DMS 273 (cell line): Measurements from ENCODE around the gene TACO1.

Source experiments
- DNase-seq: peaks from one replicate; lab custom pipeline; 2025; ENCODE audit not compliant: unreplicated experiment; lab: John Stamatoyannopoulos, UW

TACO1 gene

DNA sequence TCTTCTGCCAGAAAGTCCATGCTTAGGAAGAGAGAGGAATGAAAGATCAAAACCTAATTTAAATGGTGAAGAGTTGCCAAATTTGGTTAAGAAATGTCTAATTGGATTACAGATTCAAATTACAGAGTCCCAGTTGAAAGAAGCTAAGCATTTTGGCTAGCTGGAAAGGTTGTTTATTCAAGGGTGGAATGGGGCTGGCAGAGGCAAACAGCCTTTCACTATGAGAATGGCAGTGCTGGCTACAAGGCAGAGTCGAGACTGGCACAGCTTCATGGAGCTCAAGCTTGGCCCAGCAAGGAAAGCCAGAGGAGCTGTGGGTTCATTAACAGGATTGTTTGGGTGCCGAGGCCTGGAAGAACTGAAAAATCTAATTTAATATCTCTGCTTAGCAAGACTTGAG, 35.1 kb downstream of the TACO1 start:
- DNase-seq: no peak

GRCh38 chr17:63639125-63639524, 38.4 kb downstream of the TACO1 start:
- DNase-seq: no peak

DNA sequence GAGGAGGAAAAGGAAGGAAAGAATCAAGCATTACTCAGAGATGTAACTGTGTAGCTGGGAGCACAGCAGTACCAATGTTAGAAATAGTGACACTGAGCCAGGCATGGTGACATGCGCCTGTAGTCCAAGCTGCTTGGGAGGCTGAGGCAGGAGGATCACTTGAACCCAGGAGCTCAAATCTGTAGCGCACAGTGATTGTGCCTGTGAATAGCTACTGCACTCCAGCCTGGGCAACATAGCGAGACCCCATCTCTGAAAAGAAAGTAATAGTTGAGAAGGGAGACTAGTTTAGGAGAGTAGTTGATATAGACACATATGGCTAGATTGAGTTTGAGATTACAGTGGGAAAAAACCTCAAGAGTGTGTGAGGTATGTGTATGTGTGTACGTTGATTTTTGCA, 39.3 kb downstream of the TACO1 start:
- DNase-seq: no peak

DNA sequence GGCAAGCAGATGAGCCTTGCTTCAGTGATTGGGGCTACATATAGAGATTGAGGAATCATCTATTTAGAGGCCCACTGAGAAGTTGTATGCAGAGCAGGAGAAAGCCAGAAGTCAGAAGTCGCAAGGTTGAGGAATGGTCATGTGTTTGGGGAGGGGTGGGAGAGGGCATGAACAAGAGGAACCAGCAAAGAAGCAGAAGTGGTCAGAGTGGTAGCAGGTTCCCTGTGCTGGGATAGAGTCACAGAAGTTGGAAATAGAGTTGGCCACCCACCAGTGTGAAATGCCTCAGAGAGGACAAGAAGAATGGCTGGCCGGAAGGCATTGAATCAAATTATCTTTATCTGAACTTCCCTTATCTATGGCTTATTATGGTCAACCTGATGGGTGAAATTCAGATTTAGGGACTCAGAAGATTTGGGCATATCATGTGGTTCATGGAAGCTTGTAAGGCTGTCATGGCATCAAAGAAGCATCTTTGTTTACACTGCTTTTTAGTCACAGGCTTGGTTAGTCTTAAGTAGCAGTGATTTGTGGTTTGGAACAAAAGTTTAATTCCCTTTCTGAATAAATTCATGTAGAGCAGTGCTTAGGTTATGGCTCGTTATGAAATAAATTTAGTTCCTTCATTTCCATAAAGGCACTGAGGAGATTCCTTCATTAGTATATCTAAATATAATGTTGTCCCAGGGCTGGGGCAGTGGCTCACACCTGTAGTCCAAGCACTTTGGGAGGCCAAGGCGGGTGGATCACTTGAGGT, 41.2 kb downstream of the TACO1 start:
- DNase-seq: no peak

DNA sequence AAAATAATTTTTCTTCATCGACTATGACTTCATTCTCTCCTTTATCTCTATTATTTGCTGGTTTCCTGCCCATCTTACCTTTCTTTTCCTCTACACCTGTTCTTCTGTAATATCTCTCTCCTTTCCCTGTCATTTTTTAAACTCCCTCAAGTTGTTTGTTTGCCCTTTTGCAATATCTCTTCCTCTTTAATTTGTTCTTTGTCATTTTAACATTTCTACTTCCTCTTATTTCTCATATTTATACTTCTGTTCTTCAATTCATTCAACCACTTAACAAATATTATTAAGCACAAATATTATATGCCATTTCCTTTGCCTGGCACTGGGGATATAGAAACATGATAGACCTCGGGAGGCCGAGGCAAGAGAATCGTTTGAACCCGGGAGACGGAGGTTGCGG, 44.2 kb downstream of the TACO1 start:
- DNase-seq: no peak

- DNase-seq: no peak
Observed at GRCh38 chr17:63645775-63646487, 45.2 kb downstream of the TACO1 start.

- DNase-seq: no peak
Observed at GRCh38 chr17:63646488-63646806, 45.8 kb downstream of the TACO1 start.

GRCh38 chr17:63647065-63647725, 46.5 kb downstream of the TACO1 start:
- no peak for DNase-seq

DNA sequence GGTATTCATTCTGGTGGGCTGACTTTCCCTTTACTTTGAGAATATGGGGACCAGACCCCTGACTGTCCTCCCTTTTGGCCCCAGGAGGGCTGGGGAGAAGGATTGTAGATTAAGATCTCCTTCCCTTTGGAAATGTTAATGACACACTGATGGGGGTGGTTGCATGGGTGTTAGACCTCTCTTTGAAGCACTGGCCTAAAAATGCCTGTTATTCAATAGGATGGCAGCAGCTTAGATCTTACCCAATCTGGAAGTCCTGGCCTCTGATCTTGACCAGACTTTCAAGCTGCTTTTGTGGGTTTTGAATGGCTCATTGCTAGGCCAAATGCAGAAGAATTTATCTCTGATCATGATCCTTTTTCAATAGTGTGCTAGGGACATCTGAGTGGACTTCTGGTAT, 47.2 kb downstream of the TACO1 start:
- no peak for DNase-seq

DNA sequence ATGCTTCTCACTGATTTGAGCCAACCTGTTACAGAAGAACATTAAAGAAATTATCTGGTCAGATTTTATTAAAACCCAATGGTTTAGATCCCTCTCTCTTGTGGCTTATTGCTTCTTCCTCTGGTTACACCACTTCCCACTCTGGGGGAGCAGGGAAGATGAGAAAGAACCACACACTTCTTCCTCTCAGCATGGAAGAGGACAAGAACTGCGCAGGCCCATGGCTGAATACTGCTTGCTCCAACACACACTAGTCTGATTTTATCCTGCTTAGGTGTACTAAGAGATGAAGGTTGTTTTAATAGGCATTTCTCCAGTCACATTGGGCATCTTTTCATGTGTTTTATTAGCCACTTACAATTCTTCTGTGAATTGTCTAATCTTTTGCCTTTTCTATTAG, 49.1 kb downstream of the TACO1 start:
- DNase-seq: no peak

- no peak for DNase-seq
Observed at GRCh38 chr17:63652106-63652505, 51.4 kb downstream of the TACO1 start.

- DNase-seq: no peak
Observed at GRCh38 chr17:63653050-63653449, 52.4 kb downstream of the TACO1 start.

GRCh38 chr17:63657786-63658185, 57.1 kb downstream of the TACO1 start:
- DNase-seq: no peak
